ENCODE measurements around the gene MTUS2. TPM values are rescaled to one million over a fixed set of nuclear protein-coding genes. Genes with fewer than 3 reads are reported as not detected.
A peak's percentile ranks its signal among the peaks of the same experiment; 100 is the strongest.

Gene MTUS2
- total and polyA plus RNA-seq, 9 of the 15 experiments (the other 6 are each of a cell fraction or from before 2014, with no cell fraction given), result 0.01 to 0.28 (median 0.06) TPM; not detected in 1

DNA sequence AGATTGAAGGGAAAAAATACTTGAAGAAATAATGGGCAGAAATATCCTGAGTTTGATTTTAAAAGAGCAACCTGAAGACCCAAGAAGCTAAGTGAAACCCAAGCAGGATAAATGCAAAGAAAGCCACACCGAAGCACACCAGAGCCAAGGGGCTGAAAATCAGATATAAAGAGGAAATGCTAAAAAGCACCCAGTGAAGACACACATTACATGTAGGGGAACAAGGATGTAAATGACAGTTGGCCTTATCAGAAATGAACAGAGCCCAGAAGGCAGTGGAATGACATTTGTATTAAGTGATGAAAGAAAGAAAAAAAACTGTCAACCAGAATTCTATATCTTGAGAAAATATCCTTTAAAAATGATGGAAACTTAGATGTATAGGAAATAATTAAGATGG is 636.3 kb downstream of the MTUS2 start (continued):
- TF ChIP-seq RNF219 (CRISPR knock-in tag; IDR thresholded peaks at IDR 0.05) (no peak), CGGBP1 (CRISPR knock-in tag; IDR thresholded peaks at IDR 0.05) (no peak), ZKSCAN1 (IDR thresholded peaks at IDR 0.05; ENCODE audit: low read depth, low read length) (no peak), MXD1 (CRISPR knock-in tag; IDR thresholded peaks at IDR 0.05; ENCODE audit: borderline replicate concordance, poor library complexity, severe bottlenecking) (no peak), RBM15 (IDR thresholded peaks at IDR 0.05; ENCODE audit: insufficient read depth, low read length) (no peak), TEAD2 (tag; IDR thresholded peaks at IDR 0.05) (no peak), ZNF274 (IDR thresholded peaks at IDR 0.05; ENCODE audit: borderline replicate concordance, low read depth, low read length) (no peak), BRF2 (IDR thresholded peaks at IDR 0.05; ENCODE audit: borderline replicate concordance, insufficient read depth, insufficient read length) (no peak), ID3 (CRISPR knock-in tag; IDR thresholded peaks at IDR 0.05) (no peak), ID3 (tag; IDR thresholded peaks at IDR 0.05) (0 out of 2 replicates have a peak, but pooled peaks have one; percentile 26), ZNF717 (CRISPR knock-in tag; IDR thresholded peaks at IDR 0.05) (no peak), ERF (CRISPR knock-in tag; IDR thresholded peaks at IDR 0.05) (no peak), KHSRP (IDR thresholded peaks at IDR 0.05) (no peak), BRCA1 (IDR thresholded peaks at IDR 0.05) (no peak), BRCA1 (CRISPR knock-in tag; IDR thresholded peaks at IDR 0.05) (no peak), SRSF1 (IDR thresholded peaks at IDR 0.05; ENCODE audit: low read depth, low read length) (no peak)
- TF ChIP-seq, protein P1, sequence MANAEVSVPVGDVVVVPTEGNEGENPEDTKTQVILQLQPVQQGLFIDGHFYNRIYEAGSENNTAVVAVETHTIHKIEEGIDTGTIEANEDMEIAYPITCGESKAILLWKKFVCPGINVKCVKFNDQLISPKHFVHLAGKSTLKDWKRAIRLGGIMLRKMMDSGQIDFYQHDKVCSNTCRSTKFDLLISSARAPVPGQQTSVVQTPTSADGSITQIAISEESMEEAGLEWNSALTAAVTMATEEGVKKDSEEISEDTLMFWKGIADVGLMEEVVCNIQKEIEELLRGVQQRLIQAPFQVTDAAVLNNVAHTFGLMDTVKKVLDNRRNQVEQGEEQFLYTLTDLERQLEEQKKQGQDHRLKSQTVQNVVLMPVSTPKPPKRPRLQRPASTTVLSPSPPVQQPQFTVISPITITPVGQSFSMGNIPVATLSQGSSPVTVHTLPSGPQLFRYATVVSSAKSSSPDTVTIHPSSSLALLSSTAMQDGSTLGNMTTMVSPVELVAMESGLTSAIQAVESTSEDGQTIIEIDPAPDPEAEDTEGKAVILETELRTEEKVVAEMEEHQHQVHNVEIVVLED (CRISPR knock-in tag; IDR thresholded peaks at IDR 0.05), result no peak
- TF ChIP-seq, protein P2, sequence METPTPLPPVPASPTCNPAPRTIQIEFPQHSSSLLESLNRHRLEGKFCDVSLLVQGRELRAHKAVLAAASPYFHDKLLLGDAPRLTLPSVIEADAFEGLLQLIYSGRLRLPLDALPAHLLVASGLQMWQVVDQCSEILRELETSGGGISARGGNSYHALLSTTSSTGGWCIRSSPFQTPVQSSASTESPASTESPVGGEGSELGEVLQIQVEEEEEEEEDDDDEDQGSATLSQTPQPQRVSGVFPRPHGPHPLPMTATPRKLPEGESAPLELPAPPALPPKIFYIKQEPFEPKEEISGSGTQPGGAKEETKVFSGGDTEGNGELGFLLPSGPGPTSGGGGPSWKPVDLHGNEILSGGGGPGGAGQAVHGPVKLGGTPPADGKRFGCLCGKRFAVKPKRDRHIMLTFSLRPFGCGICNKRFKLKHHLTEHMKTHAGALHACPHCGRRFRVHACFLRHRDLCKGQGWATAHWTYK (CRISPR knock-in tag; IDR thresholded peaks at IDR 0.05), result no peak

All from K562 (cell line).